ENCODE measurements around the gene HS6ST2. TPM values are rescaled to one million over a fixed set of nuclear protein-coding genes. Genes with fewer than 3 reads are reported as not detected.

Gene HS6ST2
- polyA plus RNA-seq, 1 of the 3 experiments (the other 2 are of a cell fraction): 0.05 TPM

DNA sequence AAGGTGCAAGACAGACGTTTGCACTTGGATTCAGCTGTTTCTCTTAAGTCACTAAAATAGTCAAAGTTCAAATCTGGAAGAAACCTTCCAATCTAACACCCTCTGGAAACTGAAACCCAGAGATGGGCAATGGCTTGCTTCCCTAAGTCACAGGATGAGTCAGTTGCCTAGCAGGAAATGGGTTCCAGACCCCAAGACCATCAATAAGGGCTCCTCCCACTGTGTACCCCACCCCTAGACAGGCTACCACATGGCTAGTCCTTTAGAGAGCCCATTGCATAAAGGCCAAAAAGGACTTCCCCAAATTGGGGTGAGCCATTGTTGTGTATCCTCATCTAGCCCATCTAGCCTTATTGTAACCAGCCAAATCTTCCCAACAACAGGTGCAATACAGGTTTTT is 216.2 kb downstream of the HS6ST2 start (continued):
- TF ChIP-seq, protein P1, sequence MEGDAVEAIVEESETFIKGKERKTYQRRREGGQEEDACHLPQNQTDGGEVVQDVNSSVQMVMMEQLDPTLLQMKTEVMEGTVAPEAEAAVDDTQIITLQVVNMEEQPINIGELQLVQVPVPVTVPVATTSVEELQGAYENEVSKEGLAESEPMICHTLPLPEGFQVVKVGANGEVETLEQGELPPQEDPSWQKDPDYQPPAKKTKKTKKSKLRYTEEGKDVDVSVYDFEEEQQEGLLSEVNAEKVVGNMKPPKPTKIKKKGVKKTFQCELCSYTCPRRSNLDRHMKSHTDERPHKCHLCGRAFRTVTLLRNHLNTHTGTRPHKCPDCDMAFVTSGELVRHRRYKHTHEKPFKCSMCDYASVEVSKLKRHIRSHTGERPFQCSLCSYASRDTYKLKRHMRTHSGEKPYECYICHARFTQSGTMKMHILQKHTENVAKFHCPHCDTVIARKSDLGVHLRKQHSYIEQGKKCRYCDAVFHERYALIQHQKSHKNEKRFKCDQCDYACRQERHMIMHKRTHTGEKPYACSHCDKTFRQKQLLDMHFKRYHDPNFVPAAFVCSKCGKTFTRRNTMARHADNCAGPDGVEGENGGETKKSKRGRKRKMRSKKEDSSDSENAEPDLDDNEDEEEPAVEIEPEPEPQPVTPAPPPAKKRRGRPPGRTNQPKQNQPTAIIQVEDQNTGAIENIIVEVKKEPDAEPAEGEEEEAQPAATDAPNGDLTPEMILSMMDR (IDR thresholded peaks at IDR 0.05): no peak
- TF ChIP-seq, protein P2, sequence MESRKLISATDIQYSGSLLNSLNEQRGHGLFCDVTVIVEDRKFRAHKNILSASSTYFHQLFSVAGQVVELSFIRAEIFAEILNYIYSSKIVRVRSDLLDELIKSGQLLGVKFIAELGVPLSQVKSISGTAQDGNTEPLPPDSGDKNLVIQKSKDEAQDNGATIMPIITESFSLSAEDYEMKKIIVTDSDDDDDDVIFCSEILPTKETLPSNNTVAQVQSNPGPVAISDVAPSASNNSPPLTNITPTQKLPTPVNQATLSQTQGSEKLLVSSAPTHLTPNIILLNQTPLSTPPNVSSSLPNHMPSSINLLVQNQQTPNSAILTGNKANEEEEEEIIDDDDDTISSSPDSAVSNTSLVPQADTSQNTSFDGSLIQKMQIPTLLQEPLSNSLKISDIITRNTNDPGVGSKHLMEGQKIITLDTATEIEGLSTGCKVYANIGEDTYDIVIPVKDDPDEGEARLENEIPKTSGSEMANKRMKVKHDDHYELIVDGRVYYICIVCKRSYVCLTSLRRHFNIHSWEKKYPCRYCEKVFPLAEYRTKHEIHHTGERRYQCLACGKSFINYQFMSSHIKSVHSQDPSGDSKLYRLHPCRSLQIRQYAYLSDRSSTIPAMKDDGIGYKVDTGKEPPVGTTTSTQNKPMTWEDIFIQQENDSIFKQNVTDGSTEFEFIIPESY (IDR thresholded peaks at IDR 0.05; ENCODE audit: borderline replicate concordance, low read depth): no peak

DNA sequence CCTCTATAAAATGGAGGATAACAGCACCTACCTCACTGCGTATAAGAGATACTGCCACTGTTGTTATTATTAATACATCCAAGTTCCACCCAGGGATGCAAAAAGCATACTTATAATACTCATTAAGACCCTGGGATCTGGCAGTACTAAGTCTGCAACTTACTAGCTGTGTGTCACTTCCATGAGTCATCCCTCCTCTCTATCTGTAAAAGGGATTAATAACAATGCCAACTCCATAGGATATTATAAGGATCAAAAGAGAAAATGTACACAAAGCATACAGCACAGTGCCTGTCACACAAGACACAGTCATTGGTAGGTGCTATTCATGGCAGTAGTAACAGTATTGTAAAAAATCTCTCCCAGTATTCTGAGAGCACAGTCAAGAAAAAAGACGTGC is 216.7 kb downstream of the HS6ST2 start:
- Histone ChIP-seq H3F3A (replicated peaks; ENCODE audit: insufficient read depth) (no peaks in the 10 kb centered on the region), H3K4me1 (ENCODE audit: control insufficient read depth in 1 of 2, insufficient read depth in 2 of 2, low read depth in 1 of 2, low read length in 1 of 2) (peaks cover 0 to 3% of the 10 kb centered on the region in 2 experiments; a peak in 1 of 4 replicates), H3K79me2 (ENCODE audit: insufficient read depth) (no peaks in the 10 kb centered on the region), H3K9me2 (no peaks in the 10 kb centered on the region), H4K20me1 (ENCODE audit: insufficient read depth) (no peaks in the 10 kb centered on the region), H3K9me3 (no peaks in the 10 kb centered on the region), H2AFZ (ENCODE audit: low read depth) (no peak overlapping the region), H3K27me3 (ENCODE audit: insufficient read depth) (no peaks in the 10 kb centered on the region; the same call in 1 of the 2 replicates), H3K4me3 (ENCODE audit: low read depth in 2 of 2, low read length in 1 of 2) (no peak overlapping the region), H3K27ac (ENCODE audit: low read depth in 2 of 2, low read length in 1 of 2) (no peak overlapping the region), H3K4me2 (no peak overlapping the region), H3K36me3 (replicated peaks in 1 of 2; ENCODE audit: control insufficient read depth in 1 of 2, insufficient read depth in 2 of 2, low read length in 1 of 2) (no peaks in the 10 kb centered on the region), H3K9ac (no peak overlapping the region)
- TF ChIP-seq RAD21 (IDR thresholded peaks at IDR 0.05; ENCODE audit: low read length) (no peak), ELF1 (IDR thresholded peaks at IDR 0.05) (no peak), FOSL2 (IDR thresholded peaks at IDR 0.05; ENCODE audit: borderline replicate concordance, low read depth) (no peak), YY1 (IDR thresholded peaks at IDR 0.05; ENCODE audit: low read depth) (no peak), CHD2 (IDR thresholded peaks at IDR 0.05; ENCODE audit: low read length, partially characterized antibody) (no peak), TCF12 (IDR thresholded peaks at IDR 0.05) (no peak), SIN3A (IDR thresholded peaks at IDR 0.05; ENCODE audit: borderline replicate concordance, low read depth, low read length) (no peak), NRF1 (IDR thresholded peaks at IDR 0.05; ENCODE audit: low read depth, low read length) (no peak)
- TF ChIP-seq, protein P3, sequence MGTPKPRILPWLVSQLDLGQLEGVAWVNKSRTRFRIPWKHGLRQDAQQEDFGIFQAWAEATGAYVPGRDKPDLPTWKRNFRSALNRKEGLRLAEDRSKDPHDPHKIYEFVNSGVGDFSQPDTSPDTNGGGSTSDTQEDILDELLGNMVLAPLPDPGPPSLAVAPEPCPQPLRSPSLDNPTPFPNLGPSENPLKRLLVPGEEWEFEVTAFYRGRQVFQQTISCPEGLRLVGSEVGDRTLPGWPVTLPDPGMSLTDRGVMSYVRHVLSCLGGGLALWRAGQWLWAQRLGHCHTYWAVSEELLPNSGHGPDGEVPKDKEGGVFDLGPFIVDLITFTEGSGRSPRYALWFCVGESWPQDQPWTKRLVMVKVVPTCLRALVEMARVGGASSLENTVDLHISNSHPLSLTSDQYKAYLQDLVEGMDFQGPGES (IDR thresholded peaks at IDR 0.05; ENCODE audit: low read depth, low read length): no peak
- TF ChIP-seq, protein P4, sequence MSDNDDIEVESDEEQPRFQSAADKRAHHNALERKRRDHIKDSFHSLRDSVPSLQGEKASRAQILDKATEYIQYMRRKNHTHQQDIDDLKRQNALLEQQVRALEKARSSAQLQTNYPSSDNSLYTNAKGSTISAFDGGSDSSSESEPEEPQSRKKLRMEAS (IDR thresholded peaks at IDR 0.05; ENCODE audit: low read depth): no peak
- TF ChIP-seq, protein P5, sequence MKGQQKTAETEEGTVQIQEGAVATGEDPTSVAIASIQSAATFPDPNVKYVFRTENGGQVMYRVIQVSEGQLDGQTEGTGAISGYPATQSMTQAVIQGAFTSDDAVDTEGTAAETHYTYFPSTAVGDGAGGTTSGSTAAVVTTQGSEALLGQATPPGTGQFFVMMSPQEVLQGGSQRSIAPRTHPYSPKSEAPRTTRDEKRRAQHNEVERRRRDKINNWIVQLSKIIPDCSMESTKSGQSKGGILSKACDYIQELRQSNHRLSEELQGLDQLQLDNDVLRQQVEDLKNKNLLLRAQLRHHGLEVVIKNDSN (IDR thresholded peaks at IDR 0.05; ENCODE audit: borderline replicate concordance, low read depth): no peak
- DNase-seq: no peak
- POLR2A ChIA-PET: no interaction called here
- 12% methylated on average over 2 of the region's 2 CpGs for WGBS (ENCODE audit: low lambda C conversion rate)
- CTCF ChIA-PET: interaction anchor here (1.1 to 2.8 kb wide), 4 partner anchors 13 to 508 kb away, joined by 3 to 15 read pairs (median 4); no protein-coding TSS in a partner anchor

Data from SK-N-SH (cell line).